ENCODE data around the gene LTBP3.

GRCh38 chr11:65556470-65557279 lies 1.5 kb downstream of the LTBP3 start:
- TF ChIP-seq CTCF (IDR thresholded peaks at IDR 0.05 in 8 of 11, conservative IDR thresholded peaks at IDR 0.05 in 3 of 11): no peak
- TF ChIP-seq POLR2A (IDR thresholded peaks at IDR 0.05): no peak
- TF ChIP-seq POLR2AphosphoS5 (IDR thresholded peaks at IDR 0.05): no peak

Measured in spleen (tissue), 7 donors.